ES-I3 (cell line): ENCODE measurements around the gene ANKS1B.
"Not testable (repeated sequence)": the region's sequence is repeated elsewhere in the genome, so short reads cannot be mapped to it uniquely, and the experiment has no call there.

Experiments
- H3K36me3 ChIP-seq: 2 replicates; pipeline ENCODE4 v1.6.1; 2013; ENCODE audit warnings: mild to moderate bottlenecking, low read length, control low read depth, moderate library complexity; ENCODE audit not compliant: insufficient read depth
- H3K4me1 ChIP-seq: 2 replicates; pipeline ENCODE4 v1.6.1; 2013; ENCODE audit warnings: mild to moderate bottlenecking, control low read depth, low read length; ENCODE audit not compliant: insufficient read depth
- H3K9ac ChIP-seq: 2 replicates; pipeline ENCODE4 v1.6.1; 2013; ENCODE audit warnings: low read depth, mild to moderate bottlenecking, low read length, moderate library complexity
- H3K9me3 ChIP-seq: 2 replicates; pipeline ENCODE4 v1.6.1; 2013; ENCODE audit warnings: mild to moderate bottlenecking, low read length, moderate library complexity; ENCODE audit not compliant: control insufficient read depth, insufficient read depth

The ANKS1B gene

GRCh38 chr12:99278899-99279298 lies 705.8 kb downstream of the ANKS1B start:
- Histone ChIP-seq H3K9me3 (no peaks in the 10 kb centered on the region; the same call in 1 of the 2 replicates), H3K4me1 (no peaks in the 10 kb centered on the region), H3K9ac (no peak overlapping the region), H3K36me3 (no peaks in the 10 kb centered on the region)

- H3K4me1 ChIP-seq = no peaks in the 10 kb centered on the region
- no peaks in the 10 kb centered on the region for H3K36me3 ChIP-seq
- H3K9ac ChIP-seq = no peak overlapping the region
Observed at GRCh38 chr12:99277591-99278379, 707.0 kb downstream of the ANKS1B start.

GRCh38 chr12:99271071-99271470 lies 713.7 kb downstream of the ANKS1B start:
- Histone ChIP-seq H3K36me3 (no peaks in the 10 kb centered on the region; the same call in 1 of the 2 replicates), H3K4me1 (no peaks in the 10 kb centered on the region), H3K9me3 (no peaks in the 10 kb centered on the region; the same call in 1 of the 2 replicates), H3K9ac (no peak overlapping the region)

More at GRCh38 chr12:99277591-99278379, 707.0 kb downstream of the ANKS1B start:
- H3K9me3 ChIP-seq = no peaks in the 10 kb centered on the region; the same call in 1 of the 2 replicates

GRCh38 chr12:99267038-99267437 lies 717.7 kb downstream of the ANKS1B start:
- Histone ChIP-seq H3K4me1 (no peaks in the 10 kb centered on the region), H3K9ac (no peak overlapping the region), H3K36me3 (no peaks in the 10 kb centered on the region; the same call in 1 of the 2 replicates), H3K9me3 (no peaks in the 10 kb centered on the region; the same call in 1 of the 2 replicates)

- no peaks in the 10 kb centered on the region for H3K4me1 ChIP-seq
- no peaks in the 10 kb centered on the region for H3K36me3 ChIP-seq
- H3K9ac ChIP-seq = no peak overlapping the region
- no peaks in the 10 kb centered on the region; the same call in 1 of the 2 replicates for H3K9me3 ChIP-seq
Observed at GRCh38 chr12:99265648-99266047, 719.1 kb downstream of the ANKS1B start.

- Histone ChIP-seq H3K36me3 (no peaks in the 10 kb centered on the region), H3K9ac (no peak overlapping the region), H3K9me3 (no peaks in the 10 kb centered on the region; the same call in 1 of the 2 replicates), H3K4me1 (peaks cover 10% of the 10 kb centered on the region)
Observed at GRCh38 chr12:99261256-99261655, 723.5 kb downstream of the ANKS1B start.

GRCh38 chr12:99260456-99260996 lies 724.2 kb downstream of the ANKS1B start:
- H3K9ac ChIP-seq = no peak overlapping the region
- no peaks in the 10 kb centered on the region; the same call in 1 of the 2 replicates for H3K9me3 ChIP-seq
- peaks cover 10% of the 10 kb centered on the region for H3K4me1 ChIP-seq
- H3K36me3 ChIP-seq = no peaks in the 10 kb centered on the region

- no peaks in the 10 kb centered on the region for H3K9me3 ChIP-seq
- no peak overlapping the region for H3K9ac ChIP-seq
- peaks cover 10% of the 10 kb centered on the region for H3K4me1 ChIP-seq
- no peaks in the 10 kb centered on the region for H3K36me3 ChIP-seq
Observed at GRCh38 chr12:99259040-99259934, 725.4 kb downstream of the ANKS1B start.

GRCh38 chr12:99257672-99258071 lies 727.1 kb downstream of the ANKS1B start:
- no peak overlapping the region; the same call in 1 of the 2 replicates for H3K9ac ChIP-seq

GRCh38 chr12:99253068-99253467 lies 731.7 kb downstream of the ANKS1B start:
- Histone ChIP-seq H3K9ac (no peak overlapping the region), H3K4me1 (peaks cover 19% of the 10 kb centered on the region)

More at GRCh38 chr12:99257672-99258071, 727.1 kb downstream of the ANKS1B start:
- H3K9me3 ChIP-seq = no peaks in the 10 kb centered on the region
- peaks cover 10% of the 10 kb centered on the region for H3K4me1 ChIP-seq
- H3K36me3 ChIP-seq = no peaks in the 10 kb centered on the region

GRCh38 chr12:99250091-99250490 lies 734.6 kb downstream of the ANKS1B start:
- peaks cover 16% of the 10 kb centered on the region for H3K4me1 ChIP-seq
- no peak overlapping the region for H3K9ac ChIP-seq
- H3K36me3 ChIP-seq = no peaks in the 10 kb centered on the region
- H3K9me3 ChIP-seq = no peaks in the 10 kb centered on the region

More at GRCh38 chr12:99253068-99253467, 731.7 kb downstream of the ANKS1B start:
- H3K36me3 ChIP-seq = no peaks in the 10 kb centered on the region
- no peaks in the 10 kb centered on the region for H3K9me3 ChIP-seq

GRCh38 chr12:99249543-99249942 lies 735.2 kb downstream of the ANKS1B start:
- Histone ChIP-seq H3K9me3 (no peaks in the 10 kb centered on the region), H3K4me1 (peaks cover 16% of the 10 kb centered on the region), H3K9ac (no peak overlapping the region), H3K36me3 (no peaks in the 10 kb centered on the region)

- not testable (repeated sequence) for H3K9ac ChIP-seq, H3K9me3 ChIP-seq, H3K36me3 ChIP-seq, H3K4me1 ChIP-seq
Observed at GRCh38 chr12:99237907-99238538, 746.7 kb downstream of the ANKS1B start.

GRCh38 chr12:99235381-99235780 lies 749.4 kb downstream of the ANKS1B start:
- H3K36me3 ChIP-seq = no peaks in the 10 kb centered on the region
- peaks cover 6% of the 10 kb centered on the region; the same call in 1 of the 2 replicates for H3K4me1 ChIP-seq
- H3K9me3 ChIP-seq = no peaks in the 10 kb centered on the region
- H3K9ac ChIP-seq = no peak overlapping the region
